OCI-LY1 (cell line): ENCODE data around the gene RPS8.
A peak's percentile ranks its signal among the peaks of the same experiment; 100 is the strongest.

Experiments used
- H2AFZ ChIP-seq: fragments of 200-600 bp; sonication (generic), shearing (Covaris generic); 2 replicates; pipeline ENCODE4 v1.6.0; 2014; ENCODE audit warnings: antibody characterized with exemption, mild to moderate bottlenecking, low read length
- H3F3A ChIP-seq: fragments of 200-600 bp; sonication (generic), shearing (Covaris generic); 2 replicates; pipeline ENCODE4 v1.6.0; 2014; ENCODE audit warnings: mild to moderate bottlenecking, antibody characterized with exemption, low read length, moderate library complexity; ENCODE audit not compliant: insufficient read depth
- H3K27ac ChIP-seq: fragments of 200-600 bp; sonication (generic); 2 replicates; pipeline ENCODE4 v1.5.1; 2014; ENCODE audit warnings: low read length, mixed run types, mild to moderate bottlenecking, low read depth; ENCODE audit not compliant: poor library complexity, severe bottlenecking
- H3K27me3 ChIP-seq: fragments of 200-600 bp; sonication (generic); 2 replicates; pipeline ENCODE4 v1.6.0; 2014; ENCODE audit warnings: antibody characterized with exemption, mild to moderate bottlenecking, low read length, moderate library complexity; ENCODE audit not compliant: insufficient read depth
- H3K36me3 ChIP-seq: fragments of 200-600 bp; sonication (generic); 2 replicates; pipeline ENCODE4 v1.6.1; 2014; ENCODE audit warnings: mild to moderate bottlenecking, antibody characterized with exemption, low read length, moderate library complexity, mixed read lengths; ENCODE audit not compliant: insufficient read depth
- H3K4me1 ChIP-seq: fragments of 200-600 bp; sonication (generic); 2 replicates; pipeline ENCODE4 v1.5.1; 2014; ENCODE audit warnings: mild to moderate bottlenecking, low read length, moderate library complexity; ENCODE audit not compliant: insufficient read depth, severe bottlenecking
- H3K4me2 ChIP-seq: fragments of 200-600 bp; sonication (generic), shearing (Covaris generic); 2 replicates; pipeline ENCODE4 v1.6.1; 2014; ENCODE audit warnings: low read length
- H3K4me3 ChIP-seq: fragments of 200-600 bp; sonication (generic); 2 replicates; pipeline ENCODE4 v1.5.1; 2014; ENCODE audit warnings: low read length, low read depth, mild to moderate bottlenecking, mixed read lengths; ENCODE audit not compliant: poor library complexity, severe bottlenecking
- H3K79me2 ChIP-seq: fragments of 200-600 bp; shearing (Covaris generic); 2 replicates; pipeline ENCODE4 v1.6.1; 2016; ENCODE audit warnings: mixed run types, low read length, mixed read lengths; ENCODE audit not compliant: insufficient read depth
- H3K9ac ChIP-seq: fragments of 200-600 bp; sonication (generic), shearing (Covaris generic); 2 replicates; pipeline ENCODE4 v1.6.1; 2014; ENCODE audit warnings: mild to moderate bottlenecking, low read length, mixed read lengths
- H3K9me2 ChIP-seq: fragments of 200-600 bp; sonication (generic), shearing (Covaris generic); 2 replicates; pipeline ENCODE4 v1.6.1; 2014; ENCODE audit warnings: low read depth, mild to moderate bottlenecking, low read length, mixed read lengths
- H3K9me3 ChIP-seq: fragments of 200-600 bp; shearing (Covaris generic); 2 replicates; pipeline ENCODE4 v1.6.1; 2014; ENCODE audit warnings: low read length, mixed read lengths
- H4K20me1 ChIP-seq: fragments of 200-600 bp; sonication (generic), shearing (Covaris generic); 2 replicates; pipeline ENCODE4 v1.6.0; 2016; ENCODE audit warnings: mild to moderate bottlenecking, low read length; ENCODE audit not compliant: insufficient read depth
- CTCF ChIP-seq: fragments of 200-600 bp; sonication (generic), shearing (Covaris generic); IDR thresholded peaks from 2 replicates; pipeline ENCODE4 v1.5.1; 2017; ENCODE audit warnings: mild to moderate bottlenecking, antibody characterized with exemption, low read length, moderate library complexity, mixed read lengths
- EZH2 ChIP-seq: fragments of 200-600 bp; sonication (generic), shearing (Covaris generic); IDR thresholded peaks from 2 replicates; pipeline ENCODE4 v1.8.0; 2017; ENCODE audit warnings: borderline replicate concordance, mixed run types, mild to moderate bottlenecking, antibody characterized with exemption, low read length, moderate library complexity, mixed read lengths

Gene RPS8

GRCh38 chr1:44740179-44740617, 35.1 kb upstream of the RPS8 start:
- no peak overlapping the region for H2AFZ ChIP-seq
- peaks cover 31% of the 10 kb centered on the region for H3K4me1 ChIP-seq
- H3K36me3 ChIP-seq = peaks cover 37% of the 10 kb centered on the region
- TF ChIP-seq CTCF (no peak), EZH2 (no peak)
- H3F3A ChIP-seq = no peaks in the 10 kb centered on the region
- no peaks in the 10 kb centered on the region for H3K27me3 ChIP-seq
- peak overlapping the region; percentile 79 for H3K27ac ChIP-seq
- no peaks in the 10 kb centered on the region for H3K9me2 ChIP-seq
- peak overlapping the region; percentile 99 for H3K9ac ChIP-seq
- no peaks in the 10 kb centered on the region for H4K20me1 ChIP-seq
- no peaks in the 10 kb centered on the region for H3K9me3 ChIP-seq
- H3K79me2 ChIP-seq = peaks cover 21% of the 10 kb centered on the region
- H3K4me3 ChIP-seq = peak overlapping the region; percentile 99
- H3K4me2 ChIP-seq = peak overlapping the region; percentile 99

- no peak overlapping the region for H2AFZ ChIP-seq
- H3K4me3 ChIP-seq = no peak overlapping the region
- H3K79me2 ChIP-seq = peaks cover 21% of the 10 kb centered on the region
- H3K9ac ChIP-seq = no peak overlapping the region
- peaks cover 67% of the 10 kb centered on the region for H3K36me3 ChIP-seq
- TF ChIP-seq CTCF (no peak), EZH2 (no peak)
- H3F3A ChIP-seq = no peaks in the 10 kb centered on the region
- H3K27ac ChIP-seq = no peak overlapping the region
- H3K27me3 ChIP-seq = no peaks in the 10 kb centered on the region
- no peaks in the 10 kb centered on the region for H4K20me1 ChIP-seq
- no peaks in the 10 kb centered on the region for H3K9me3 ChIP-seq
- H3K4me2 ChIP-seq = no peak overlapping the region
- H3K4me1 ChIP-seq = peaks cover 31% of the 10 kb centered on the region
- H3K9me2 ChIP-seq = no peaks in the 10 kb centered on the region
Observed at GRCh38 chr1:44743211-44743610, 32.1 kb upstream of the RPS8 start.

DNA sequence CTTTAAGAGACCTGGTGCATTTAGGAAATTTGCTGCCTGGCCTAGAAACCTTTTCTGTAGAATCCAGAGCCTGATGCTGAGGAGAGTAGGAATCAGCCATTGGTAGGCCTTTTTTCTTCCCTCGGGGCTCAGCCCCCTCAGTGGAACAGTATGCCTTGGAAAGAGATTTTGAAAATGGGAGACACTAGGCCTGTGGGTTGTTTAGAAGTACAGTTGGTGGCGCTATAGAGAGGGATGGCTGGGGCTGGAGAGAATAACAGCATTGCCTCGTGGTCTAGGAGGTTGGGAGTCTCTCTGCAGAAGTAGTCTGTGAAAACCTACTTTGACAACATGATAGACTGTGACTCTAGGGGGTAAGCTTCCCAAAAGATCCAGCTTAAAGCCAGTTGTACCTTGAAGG, 27.5 kb upstream of the RPS8 start:
- Histone ChIP-seq H3K27ac (no peak overlapping the region), H3K4me1 (peaks cover 1% of the 10 kb centered on the region), H3K4me3 (no peak overlapping the region), H3K79me2 (no peaks in the 10 kb centered on the region; the same call in 1 of the 2 replicates), H3K9ac (no peak overlapping the region), H4K20me1 (no peaks in the 10 kb centered on the region), H2AFZ (no peak overlapping the region), H3F3A (no peaks in the 10 kb centered on the region), H3K27me3 (no peaks in the 10 kb centered on the region), H3K36me3 (peaks cover 91% of the 10 kb centered on the region), H3K9me2 (no peaks in the 10 kb centered on the region), H3K9me3 (no peaks in the 10 kb centered on the region), H3K4me2 (no peak overlapping the region)
- no peak for TF ChIP-seq EZH2
- TF ChIP-seq CTCF = 0 out of 2 replicates have a peak, but pooled peaks have one; percentile 11
